Posterior vena cava (tissue), 2 donors: ENCODE results near the gene PPM1D. TPM values are rescaled to one million over a fixed set of nuclear protein-coding genes. Genes with fewer than 3 reads are reported as not detected.

Source experiments
- DNase-seq: peaks from one replicate; pipeline ENCODE4 v3.0.0-alpha.2; 2020; ENCODE audit warnings: low spot score
- intact Hi-C, 2 donors: fragments of 100-400 bp; cut with DNase I; formaldehyde crosslinking; loops; one replicate each; pipeline versions ENCODE4 v1.14.1 to v1.14.2; 2022 to 2023
- total RNA-seq, 2 donors: library from RNA; stranded (reverse); fragmentation: NEBNext Ultra II Directional; extraction: Animal tissue kit (Norgen Biotek cat#: 25700); gene quantifications; one replicate each; pipeline ENCODE4 v1.2.1, GENCODE V29; 2021
- donor health status: DM: yes; HTN: yes; CAD: no.
- donor health status: DM: yes; HTN: yes; CAD: no.

PPM1D gene
- total RNA-seq, 2 donors from 2014 or later = 9.1 to 11.5 TPM

DNA sequence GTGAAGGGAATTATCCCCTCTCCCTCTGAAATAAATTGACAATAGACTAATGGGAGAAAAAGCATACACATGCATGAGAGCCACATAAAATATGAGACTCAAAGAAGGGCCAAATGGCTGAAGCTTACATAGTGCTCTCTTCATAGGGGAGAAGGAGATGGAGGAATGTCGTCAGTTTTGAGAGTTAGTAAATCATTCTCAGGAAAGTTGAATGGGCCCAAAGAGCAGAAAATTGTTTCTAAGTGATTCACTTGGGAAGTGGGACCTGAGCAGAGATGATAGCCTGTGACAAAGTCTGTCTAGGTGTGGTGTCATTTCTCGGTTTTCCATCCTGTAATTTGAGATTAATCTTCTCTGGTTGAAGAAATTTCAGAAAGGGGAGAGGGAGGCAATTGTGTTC is 112.7 kb downstream of the PPM1D start:
- intact Hi-C loops = no loop called here
- no peak for DNase-seq

DNA sequence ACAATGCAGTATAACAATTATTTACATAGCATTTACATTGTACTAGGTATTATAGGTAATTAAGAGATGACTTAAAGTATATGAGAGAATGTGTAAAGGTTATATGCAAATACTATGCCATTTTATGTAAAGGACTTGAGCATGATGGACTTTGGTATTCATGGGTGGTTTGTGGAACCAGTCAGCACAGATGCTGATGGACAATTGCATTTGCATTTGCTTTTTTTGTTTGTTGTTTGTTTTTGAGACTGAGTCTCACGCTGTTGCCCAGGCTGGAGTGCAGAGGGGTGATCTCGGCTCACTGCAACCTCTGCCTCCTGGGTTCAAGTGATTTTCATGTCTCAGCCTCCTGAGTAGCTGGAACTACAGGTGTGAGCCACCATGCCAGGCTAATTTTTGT is 113.6 kb downstream of the PPM1D start:
- no peak for DNase-seq
- intact Hi-C loops = no loop called here

Other genes starting within 250 kb of the PPM1D start
- gene USP32, start 208.1 kb upstream of the PPM1D start, total RNA-seq = 10 to 100 TPM; 41.1 to 50.1 TPM
- gene CHCT1, start 177.7 kb upstream of the PPM1D start, total RNA-seq = not detected
- gene APPBP2, start 74.0 kb upstream of the PPM1D start, total RNA-seq = 10 to 100 TPM; 31.3 to 38.2 TPM
- gene BCAS3, start 77.7 kb downstream of the PPM1D start, total RNA-seq = 10 to 100 TPM; 22.5 to 23.6 TPM